ENCODE results near the gene MGRN1.
"Not testable (repeated sequence)": the region's sequence is repeated elsewhere in the genome, so short reads cannot be mapped to it uniquely, and the experiment has no call there.

MGRN1 gene

DNA sequence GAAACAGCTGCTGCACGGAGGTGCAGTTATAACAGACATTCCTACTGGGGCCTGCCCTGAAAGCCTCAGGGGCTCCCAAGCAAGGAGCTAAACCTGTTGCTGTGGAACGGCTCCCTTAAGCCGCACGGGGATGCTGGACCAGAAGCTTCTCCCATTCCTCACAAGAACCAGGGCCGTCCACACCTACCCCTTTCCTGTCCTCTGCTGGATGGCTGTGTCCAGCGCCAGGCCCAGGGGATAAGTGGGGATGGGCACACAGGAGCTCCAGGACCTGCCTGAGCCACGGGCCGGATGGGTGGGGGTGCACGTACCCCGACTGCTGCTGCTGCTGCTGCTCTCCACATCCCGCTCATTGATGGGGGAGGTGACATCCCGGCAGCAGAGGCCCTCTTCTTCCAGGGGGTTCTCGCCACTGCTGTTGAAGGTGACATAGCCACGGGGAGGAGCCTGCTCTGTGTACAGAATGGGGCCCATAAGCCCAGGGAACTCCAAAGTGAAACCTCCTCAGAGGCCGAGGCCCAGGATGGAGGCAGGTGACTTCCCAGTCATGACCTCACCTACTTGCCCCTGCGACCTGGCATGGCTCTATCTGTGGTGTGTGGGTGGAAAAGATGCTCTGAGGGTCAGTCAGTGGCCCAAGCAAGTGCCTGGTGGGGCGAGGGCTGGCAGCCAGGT lies 77.3 kb downstream of the MGRN1 start:
- no peak for DNase-seq

DNA sequence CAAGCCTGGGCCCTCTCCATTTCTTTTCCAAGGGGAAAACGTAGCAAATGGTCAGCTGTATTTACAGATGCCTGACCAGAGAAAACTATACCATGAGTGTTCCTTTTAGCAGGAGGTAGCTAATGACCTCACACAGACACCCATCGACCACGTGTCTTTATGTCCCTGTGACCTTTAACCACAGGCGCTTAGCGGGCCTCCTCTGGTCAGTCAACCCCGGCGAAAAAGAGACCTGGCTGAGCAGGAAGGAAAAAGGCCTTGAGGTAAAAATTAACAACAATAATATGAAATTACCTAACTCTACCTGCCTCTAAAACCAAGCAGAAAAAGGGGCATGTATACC lies 77.8 kb downstream of the MGRN1 start:
- DNase-seq: no peak

DNA sequence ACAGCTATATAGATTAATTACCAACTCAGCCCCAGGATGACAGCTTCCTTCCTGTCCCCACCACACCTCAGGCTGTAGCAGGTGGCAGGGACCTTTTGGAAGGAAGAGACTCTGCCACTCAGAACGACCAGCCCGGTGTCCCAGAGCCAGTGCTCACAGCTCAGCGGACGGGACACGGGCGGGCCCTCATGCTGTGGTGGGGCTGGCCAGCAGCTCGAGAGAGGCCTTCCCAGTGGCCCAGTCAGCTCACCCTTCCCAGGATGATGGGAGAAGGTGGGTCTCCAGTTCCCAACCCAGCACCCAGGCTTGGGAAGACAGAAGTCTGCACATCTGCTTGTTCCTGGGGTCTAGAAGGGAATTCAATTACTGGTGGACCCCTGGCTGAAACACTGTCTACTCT lies 79.3 kb downstream of the MGRN1 start:
- DNase-seq: no peak

GRCh38 chr16:4704491-4704890 lies 79.9 kb downstream of the MGRN1 start:
- DNase-seq: no peak

DNA sequence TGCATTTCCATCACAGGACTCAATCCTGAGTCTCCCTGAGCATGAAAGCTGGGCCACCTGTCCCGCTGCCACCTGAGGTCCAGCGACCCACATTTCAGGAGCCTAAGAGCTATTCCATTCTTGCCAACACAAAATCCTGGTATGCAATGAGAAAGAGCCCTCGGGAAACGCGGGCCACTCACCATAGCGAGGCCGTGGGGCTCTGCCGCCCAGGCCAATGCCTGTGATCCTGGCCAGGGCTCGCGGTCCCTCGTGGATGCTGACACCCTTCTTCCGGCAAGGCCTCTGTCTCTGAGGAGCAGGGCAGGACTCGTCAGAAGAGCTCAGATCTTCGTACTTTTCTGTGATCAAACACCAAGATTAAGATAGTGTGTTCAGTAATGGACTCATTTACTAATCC lies 80.3 kb downstream of the MGRN1 start:
- no peak for DNase-seq

DNA sequence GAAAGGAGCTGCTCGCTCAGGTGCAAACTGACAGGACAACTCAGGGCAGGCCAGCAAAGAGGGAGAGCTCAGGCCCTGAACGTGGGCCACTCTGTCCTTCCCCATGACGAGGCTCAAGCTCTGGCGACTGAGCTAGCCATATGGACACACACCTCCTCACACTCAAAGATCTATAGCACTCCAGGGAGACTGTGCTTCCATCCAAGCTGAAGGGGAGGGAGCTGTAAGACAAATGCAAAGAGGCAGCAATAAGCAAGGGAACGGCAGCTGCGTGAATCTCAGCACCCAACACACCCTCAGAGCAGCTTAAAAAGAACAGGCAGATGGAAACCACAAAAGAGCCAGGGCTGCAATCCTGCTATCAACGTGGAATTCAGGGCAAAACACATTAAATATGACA lies 82.2 kb downstream of the MGRN1 start:
- DNase-seq: no peak

GRCh38 chr16:4709481-4709880 lies 84.9 kb downstream of the MGRN1 start:
- no peak for DNase-seq

- no peak for DNase-seq
Measured at GRCh38 chr16:4713663-4714501, 89.3 kb downstream of the MGRN1 start.

GRCh38 chr16:4714996-4715395 lies 90.4 kb downstream of the MGRN1 start:
- DNase-seq: no peak

DNA sequence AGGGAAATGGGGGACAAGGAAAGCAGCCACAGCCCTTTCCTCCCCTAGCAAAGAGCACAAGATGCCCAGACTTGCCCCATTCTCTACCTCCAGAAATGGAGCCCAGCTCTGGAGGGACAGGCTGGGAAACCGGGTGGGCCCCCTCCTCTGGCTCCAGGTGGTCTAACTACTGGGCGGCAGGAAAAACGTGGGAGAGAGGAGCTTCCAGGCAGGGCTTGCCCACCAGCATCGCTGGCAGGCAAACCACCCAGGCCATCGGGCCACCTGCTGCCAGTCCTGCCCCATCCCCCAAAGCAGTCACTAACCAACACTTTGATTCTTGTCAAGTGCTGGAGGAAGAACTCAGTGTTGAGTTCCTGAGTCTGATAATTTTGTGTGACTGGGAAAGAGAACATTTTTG lies 93.8 kb downstream of the MGRN1 start:
- no peak for DNase-seq

DNA sequence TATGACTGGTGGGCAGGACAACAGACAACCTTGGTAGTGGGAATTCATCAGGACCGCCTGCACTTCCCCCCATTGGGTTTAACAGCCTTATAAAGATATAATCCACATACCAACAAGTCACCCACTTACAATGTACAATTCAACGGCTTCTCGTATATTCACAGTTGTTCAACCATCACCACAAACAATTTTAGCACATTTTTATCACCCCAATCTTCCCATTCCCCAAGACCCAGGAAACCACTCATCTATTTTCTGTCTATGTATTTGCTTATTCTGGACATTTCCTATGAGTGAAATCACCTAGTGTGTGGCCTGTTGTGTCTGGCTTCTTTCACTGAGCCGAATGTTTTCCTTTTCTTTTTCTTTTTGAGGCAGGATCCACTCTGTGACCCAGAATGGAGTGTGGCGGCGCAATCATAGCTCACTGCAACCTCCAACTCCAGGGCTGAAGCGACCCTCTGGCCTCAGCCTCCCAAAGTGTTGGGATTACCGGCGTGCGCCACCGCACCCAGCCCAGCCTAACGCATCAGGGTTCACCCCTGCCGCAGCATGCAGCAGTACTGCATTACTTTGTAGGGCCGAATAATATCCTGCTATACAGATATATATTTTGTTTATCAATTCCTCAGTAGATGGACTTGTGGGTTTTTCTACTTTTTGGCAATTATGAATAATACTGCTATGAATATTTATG lies 98.6 kb downstream of the MGRN1 start:
- no peak for DNase-seq

DNA sequence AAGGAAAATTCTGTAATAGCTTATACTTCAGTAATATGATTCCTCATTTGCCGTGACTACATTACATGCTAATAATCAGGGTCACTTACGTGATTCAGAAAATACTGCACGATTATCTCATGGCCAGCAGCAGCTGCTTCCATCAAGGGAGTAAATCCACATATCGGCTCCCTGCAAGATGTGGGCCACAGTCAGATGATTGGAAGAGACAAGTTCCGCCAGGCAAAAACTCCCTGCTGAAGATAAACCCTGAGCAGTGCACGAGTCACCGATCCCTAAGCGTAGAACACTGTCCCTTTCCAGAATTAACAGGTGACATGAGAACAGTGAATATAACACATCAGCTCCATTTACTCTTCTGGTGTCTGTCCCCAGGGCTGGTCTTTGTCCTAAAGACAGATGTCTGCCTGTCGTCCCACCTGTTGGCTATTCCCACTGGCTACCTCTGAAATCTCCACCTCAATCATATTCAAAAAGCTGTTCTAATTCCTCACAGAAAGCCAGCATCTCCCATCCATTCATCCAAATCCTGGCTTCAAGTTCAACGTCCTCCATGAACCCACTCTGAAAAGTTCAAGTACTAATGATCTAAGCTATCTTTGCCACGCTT lies 100.1 kb downstream of the MGRN1 start:
- DNase-seq: no peak

DNA sequence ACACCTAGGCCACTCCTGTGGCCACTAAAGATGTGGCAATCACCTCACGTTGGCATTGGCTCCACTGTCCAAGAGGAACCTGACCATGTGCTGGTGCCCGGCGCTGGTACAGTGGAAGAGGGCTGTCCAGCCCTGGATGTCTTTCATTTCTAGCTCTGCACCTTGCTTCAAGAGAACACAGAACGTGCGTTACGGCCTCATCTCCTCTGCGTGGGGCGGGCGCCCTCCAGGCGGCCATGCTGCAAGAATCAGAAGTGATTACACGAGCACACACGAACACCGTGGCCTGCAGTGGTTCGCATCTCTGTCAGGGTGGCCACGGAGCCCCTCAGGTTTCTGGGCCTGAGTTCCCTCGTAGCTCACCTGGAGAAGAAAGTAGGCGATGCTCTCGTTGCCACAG lies 102.0 kb downstream of the MGRN1 start:
- no peak for DNase-seq

GRCh38 chr16:4728676-4729075 lies 104.0 kb downstream of the MGRN1 start:
- no peak for DNase-seq

DNA sequence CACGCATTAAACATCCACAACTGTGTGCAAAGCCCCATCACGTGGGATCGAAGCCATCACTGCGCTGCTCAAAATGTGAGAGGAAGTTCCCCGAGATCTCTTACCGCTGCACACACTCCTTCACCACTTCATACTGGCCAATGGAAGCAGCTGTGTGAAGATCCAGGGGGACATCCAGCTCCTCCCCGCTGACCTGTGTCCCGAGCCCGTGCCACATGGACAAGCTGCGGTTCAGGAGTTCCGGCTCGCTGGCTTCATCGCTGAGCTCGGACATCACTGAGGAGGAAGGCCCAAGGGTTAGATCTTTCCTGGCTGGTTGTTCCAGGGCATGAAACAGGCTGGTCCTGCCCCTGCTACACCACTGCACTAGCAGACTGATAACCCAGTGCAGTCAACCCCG lies 105.2 kb downstream of the MGRN1 start:
- no peak for DNase-seq

GRCh38 chr16:4733211-4733742 lies 108.7 kb downstream of the MGRN1 start:
- no peak for DNase-seq

GRCh38 chr16:4733747-4734062 lies 109.1 kb downstream of the MGRN1 start:
- no peak for DNase-seq

DNA sequence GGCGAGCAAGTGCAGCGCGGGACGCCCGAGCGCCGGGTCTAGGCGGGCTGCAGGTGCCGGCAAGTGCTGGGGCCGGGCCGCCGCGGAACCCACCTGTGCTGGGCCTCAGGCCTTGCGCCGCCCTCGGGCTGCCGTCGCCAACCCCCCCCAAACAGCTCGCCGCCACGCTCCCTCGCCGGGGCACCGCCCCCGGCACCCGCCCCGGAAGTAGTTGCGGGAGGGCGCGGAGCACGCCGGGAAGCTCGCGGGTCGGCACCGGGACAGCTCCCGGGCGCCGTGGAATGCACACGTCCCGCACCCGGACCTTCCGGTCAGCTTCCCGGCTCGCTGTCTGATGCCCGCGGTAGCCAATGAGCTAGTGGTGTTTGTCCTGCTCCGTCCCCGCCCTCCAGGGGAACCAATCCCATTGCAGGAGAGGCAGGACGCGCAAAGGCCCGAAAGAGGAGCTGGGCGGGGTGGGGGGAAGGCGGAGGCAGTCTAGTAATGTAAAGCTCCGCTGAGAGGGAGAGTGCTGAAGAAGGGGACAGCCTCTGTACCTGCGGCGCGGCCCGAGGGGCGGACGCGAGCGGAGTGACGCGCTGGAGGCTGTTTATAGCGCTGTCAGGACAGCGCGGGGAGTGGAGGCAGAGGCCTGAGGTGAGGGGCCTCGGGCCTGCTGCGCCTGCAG lies 109.6 kb downstream of the MGRN1 start, which contains the start of the genes ANKS3 and DNAAF8:
Gene ANKS3, minus strand, starts transcription at position 209 of the 667 bp plus-strand sequence. CDS start 4,122 bp downstream, outside the sequence.
Gene DNAAF8, plus strand, starts transcription at position 475 of the 667 bp plus-strand sequence. CDS start 1,978 bp downstream, outside the sequence.
- peak; percentile 96 for DNase-seq

DNA sequence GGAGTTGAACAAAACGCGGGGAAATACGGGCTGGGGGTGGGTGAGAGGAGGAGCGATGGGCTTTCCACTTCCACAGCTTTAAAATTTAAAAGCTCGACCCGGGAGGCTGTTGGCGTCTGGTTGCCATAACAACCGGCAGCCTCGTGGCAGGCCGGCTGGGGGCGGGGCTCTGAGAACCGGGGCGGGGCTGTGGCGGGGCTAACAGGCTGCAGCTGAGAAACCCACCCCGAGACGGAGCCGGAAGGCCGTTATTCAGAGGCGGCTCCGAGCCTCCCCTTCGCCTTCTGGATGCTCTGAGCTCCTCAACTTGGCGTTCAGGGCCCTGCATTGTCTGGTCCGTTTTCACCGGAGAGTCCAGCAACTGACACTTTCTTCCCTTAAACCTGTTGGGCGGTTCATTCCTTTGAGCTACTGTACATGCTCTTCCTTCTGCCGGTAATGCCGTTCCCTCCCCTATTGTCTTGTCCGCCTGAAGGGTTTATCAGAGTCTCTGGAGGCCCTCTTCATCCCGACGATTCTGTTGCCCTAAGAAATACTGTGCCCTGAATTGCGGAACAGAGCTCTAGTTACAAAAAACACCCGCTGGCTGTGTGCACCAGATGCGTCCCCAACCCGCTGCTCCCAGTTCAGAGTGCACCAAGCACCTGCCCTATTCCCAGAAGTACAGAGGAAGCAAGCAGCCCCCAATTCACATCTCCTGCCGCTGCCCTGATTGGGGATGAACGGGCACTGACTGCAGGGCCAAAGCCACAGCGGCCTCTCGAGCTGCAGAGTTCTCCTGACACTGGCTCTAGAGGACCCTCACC lies 110.3 kb downstream of the MGRN1 start:
- peak; percentile 93 for DNase-seq

- no peak for DNase-seq
Measured at GRCh38 chr16:4736546-4736945, 111.9 kb downstream of the MGRN1 start.

DNA sequence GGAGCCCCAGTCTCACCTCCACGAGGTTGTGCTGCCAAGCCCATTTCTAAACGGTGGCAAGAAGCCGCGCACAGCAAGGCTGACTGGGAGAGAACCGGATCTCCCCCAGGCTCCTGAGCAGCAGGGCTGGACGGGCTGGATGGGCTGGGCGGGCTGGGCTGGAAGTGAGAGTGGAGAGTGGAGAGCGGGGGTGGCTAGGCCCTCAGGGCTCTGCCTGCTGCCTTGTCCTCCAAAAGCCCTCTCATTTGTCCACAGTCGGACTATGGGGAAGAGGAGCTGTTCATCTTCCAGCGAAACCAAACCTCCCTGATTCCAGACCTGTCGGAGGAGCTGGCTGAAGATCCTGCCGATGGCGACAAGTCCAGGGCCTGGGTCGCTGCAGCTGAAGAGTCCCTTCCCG lies 112.9 kb downstream of the MGRN1 start:
- no peak for DNase-seq

GRCh38 chr16:4738370-4738769 lies 113.7 kb downstream of the MGRN1 start:
- DNase-seq: not testable (repeated sequence)
